Lower lobe of right lung (tissue), 2 donors: ENCODE data around the gene THOP1. TPM values are rescaled to one million over a fixed set of nuclear protein-coding genes. Genes with fewer than 3 reads are reported as not detected.

Experiments used
- ATAC-seq, 2 donors: fragments of 200-7000 bp; cut with Tn5 transposase; one replicate each; pipeline ENCODE4 v1.9.1; 2020 to 2022; ENCODE audit warnings: mild to moderate bottlenecking in 2 of 2, moderate library complexity in 2 of 2
- DNase-seq: peaks from one replicate; pipeline ENCODE4 v3.0.0-alpha.2; 2020
- H3K27ac ChIP-seq: fragments of 200-600 bp; one replicate; pipeline ENCODE4 v1.8.0; 2022
- H3K27me3 ChIP-seq: fragments of 200-600 bp; one replicate; pipeline ENCODE4 v1.8.0; 2022; ENCODE audit warnings: low read depth
- H3K36me3 ChIP-seq: fragments of 200-600 bp; one replicate; pipeline ENCODE4 v1.8.0; 2022; ENCODE audit warnings: mild to moderate bottlenecking
- H3K4me1 ChIP-seq: fragments of 200-600 bp; one replicate; pipeline ENCODE4 v1.8.0; 2022
- H3K4me3 ChIP-seq: fragments of 200-600 bp; one replicate; pipeline ENCODE4 v1.8.0; 2022; ENCODE audit warnings: mild to moderate bottlenecking
- H3K9me3 ChIP-seq: fragments of 200-600 bp; one replicate; pipeline ENCODE4 v1.8.0; 2022
- intact Hi-C: fragments of 100-400 bp; cut with DNase I; formaldehyde crosslinking; loops from one replicate; pipeline ENCODE4 v1.11.0; 2022
- total RNA-seq: library from RNA; stranded (reverse); fragmentation: NEBNext Ultra II Directional; extraction: Animal tissue kit (Norgen Biotek cat#: 25700); gene quantifications from one replicate; pipeline ENCODE4 v1.2.1, GENCODE V29; 2021
- TF ChIP-seq, protein P1 (sequence below): fragments of 200-600 bp; IDR thresholded peaks from one replicate; pipeline ENCODE4 v1.8.0; 2022; ENCODE audit warnings: antibody characterized with exemption, mild to moderate bottlenecking
- donor health status: DM: no; HTN: yes; CAD: no; lungs with severe emphysema.

Gene THOP1
- total RNA-seq, 1 donor from 2014 or later: 34.9 TPM

DNA sequence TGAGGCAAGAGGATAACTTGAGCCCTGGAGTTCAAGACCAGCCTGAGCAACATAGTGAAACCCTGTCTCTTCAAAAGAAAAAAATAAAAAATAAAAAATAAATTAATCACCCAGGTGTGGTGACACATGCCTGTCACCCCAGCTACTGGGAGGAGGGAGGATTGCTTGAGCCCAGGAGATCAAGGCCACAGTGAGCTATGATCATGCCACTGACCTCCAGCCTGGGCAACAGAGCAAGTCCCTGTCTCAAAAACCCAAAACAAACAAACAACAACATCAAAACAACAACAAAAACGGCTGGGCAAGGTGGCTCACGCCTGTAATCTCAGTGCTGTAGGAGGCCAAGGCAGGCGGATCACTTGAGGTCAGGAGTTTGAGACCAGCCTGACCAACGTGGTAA lies 41.2 kb upstream of the THOP1 start:
- DNase-seq (no peak), ATAC-seq (no peak)
- TF ChIP-seq, protein P1, sequence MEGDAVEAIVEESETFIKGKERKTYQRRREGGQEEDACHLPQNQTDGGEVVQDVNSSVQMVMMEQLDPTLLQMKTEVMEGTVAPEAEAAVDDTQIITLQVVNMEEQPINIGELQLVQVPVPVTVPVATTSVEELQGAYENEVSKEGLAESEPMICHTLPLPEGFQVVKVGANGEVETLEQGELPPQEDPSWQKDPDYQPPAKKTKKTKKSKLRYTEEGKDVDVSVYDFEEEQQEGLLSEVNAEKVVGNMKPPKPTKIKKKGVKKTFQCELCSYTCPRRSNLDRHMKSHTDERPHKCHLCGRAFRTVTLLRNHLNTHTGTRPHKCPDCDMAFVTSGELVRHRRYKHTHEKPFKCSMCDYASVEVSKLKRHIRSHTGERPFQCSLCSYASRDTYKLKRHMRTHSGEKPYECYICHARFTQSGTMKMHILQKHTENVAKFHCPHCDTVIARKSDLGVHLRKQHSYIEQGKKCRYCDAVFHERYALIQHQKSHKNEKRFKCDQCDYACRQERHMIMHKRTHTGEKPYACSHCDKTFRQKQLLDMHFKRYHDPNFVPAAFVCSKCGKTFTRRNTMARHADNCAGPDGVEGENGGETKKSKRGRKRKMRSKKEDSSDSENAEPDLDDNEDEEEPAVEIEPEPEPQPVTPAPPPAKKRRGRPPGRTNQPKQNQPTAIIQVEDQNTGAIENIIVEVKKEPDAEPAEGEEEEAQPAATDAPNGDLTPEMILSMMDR: no peak
- intact Hi-C loops: no loop called here
- Histone ChIP-seq H3K27me3 (no peaks in the 10 kb centered on the region), H3K27ac (no peak overlapping the region), H3K4me3 (no peak overlapping the region), H3K36me3 (no peaks in the 10 kb centered on the region), H3K4me1 (peaks cover 4% of the 10 kb centered on the region), H3K9me3 (no peaks in the 10 kb centered on the region)

DNA sequence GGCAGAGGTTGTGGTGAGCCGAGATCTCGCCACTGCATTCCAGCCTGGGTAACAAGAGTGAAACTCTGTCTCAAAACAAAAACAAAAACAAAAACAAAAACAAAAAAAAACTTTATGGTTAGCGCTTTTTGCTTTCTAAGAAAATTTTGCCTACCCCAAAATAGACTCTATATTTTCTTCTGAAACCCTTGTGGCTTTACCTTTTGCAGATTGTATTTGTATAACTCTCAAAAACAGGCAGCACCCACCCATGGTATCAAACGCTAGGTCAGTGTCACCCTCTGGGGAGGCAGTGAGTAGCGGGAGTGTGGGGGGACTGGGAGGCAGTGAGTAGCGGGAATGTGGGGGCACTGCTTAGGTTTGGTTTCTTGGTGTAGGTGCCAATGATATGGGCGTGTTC lies 38.0 kb upstream of the THOP1 start:
- intact Hi-C loops: no loop called here
- Histone ChIP-seq H3K9me3 (no peaks in the 10 kb centered on the region), H3K27ac (no peak overlapping the region), H3K27me3 (no peaks in the 10 kb centered on the region), H3K4me3 (no peak overlapping the region), H3K4me1 (no peaks in the 10 kb centered on the region), H3K36me3 (no peaks in the 10 kb centered on the region)
- DNase-seq: no peak
- ATAC-seq: no peak
- TF ChIP-seq, protein P1: no peak

DNA sequence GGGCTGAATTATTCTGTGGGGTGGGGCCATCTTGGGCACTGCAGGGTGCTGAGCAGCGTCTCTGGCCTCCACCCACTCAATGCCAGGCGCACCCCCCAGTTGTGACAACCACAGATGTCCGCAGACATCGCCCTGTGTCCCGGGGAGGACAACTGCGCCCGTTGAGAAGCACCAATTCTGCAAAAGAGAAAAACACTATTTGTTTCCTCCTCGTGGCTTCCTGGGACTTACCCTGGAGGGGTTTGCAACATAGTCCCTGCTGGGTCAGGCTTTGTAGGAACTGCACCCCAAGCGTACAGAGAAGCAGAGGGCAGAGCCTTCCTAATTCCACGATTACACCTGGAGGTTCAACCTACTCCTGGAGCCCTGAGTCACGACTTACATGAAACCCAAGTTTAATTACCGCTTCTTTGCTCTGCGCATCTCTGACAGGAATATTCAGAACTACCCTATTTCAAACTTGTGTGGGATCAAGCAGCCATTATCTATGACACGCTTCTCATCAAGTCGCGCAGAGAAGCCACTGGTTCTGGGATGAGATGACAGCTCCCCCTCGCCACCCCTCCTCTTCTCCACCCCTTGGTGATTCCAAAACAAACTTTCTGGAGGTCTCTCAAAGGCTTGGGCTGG lies 34.4 kb upstream of the THOP1 start:
- Histone ChIP-seq H3K4me3 (no peak overlapping the region), H3K36me3 (peaks cover 30% of the 10 kb centered on the region), H3K9me3 (no peaks in the 10 kb centered on the region), H3K27me3 (no peaks in the 10 kb centered on the region), H3K4me1 (no peaks in the 10 kb centered on the region), H3K27ac (no peak overlapping the region)
- TF ChIP-seq, protein P1: no peak
- DNase-seq: no peak
- ATAC-seq: no peak
- intact Hi-C loops: no loop called here

DNA sequence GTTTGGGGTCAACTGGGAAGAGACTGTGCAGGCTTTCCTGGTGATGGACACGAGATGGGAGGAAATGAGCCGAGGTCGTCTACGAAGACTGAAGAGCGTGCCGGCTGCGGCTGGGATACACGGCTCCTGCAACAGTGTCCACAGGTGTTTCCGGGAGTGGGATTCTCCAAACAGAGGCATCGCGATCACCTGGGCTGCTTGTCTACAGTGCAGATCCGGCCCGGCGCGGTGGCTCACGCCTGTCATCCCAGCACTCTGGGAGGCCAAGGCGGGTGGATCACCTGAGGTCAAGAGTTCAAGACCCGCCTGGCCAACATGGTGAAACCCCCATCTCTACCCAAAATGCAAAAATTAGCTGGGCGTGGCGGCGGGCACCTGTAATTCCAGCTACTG lies 33.9 kb upstream of the THOP1 start:
- Histone ChIP-seq H3K27me3 (no peaks in the 10 kb centered on the region), H3K27ac (no peak overlapping the region), H3K36me3 (peaks cover 35% of the 10 kb centered on the region), H3K4me3 (no peak overlapping the region), H3K9me3 (no peaks in the 10 kb centered on the region), H3K4me1 (no peaks in the 10 kb centered on the region)
- intact Hi-C loops: no loop called here
- DNase-seq (no peak), ATAC-seq (no peak)
- TF ChIP-seq, protein P1: no peak

DNA sequence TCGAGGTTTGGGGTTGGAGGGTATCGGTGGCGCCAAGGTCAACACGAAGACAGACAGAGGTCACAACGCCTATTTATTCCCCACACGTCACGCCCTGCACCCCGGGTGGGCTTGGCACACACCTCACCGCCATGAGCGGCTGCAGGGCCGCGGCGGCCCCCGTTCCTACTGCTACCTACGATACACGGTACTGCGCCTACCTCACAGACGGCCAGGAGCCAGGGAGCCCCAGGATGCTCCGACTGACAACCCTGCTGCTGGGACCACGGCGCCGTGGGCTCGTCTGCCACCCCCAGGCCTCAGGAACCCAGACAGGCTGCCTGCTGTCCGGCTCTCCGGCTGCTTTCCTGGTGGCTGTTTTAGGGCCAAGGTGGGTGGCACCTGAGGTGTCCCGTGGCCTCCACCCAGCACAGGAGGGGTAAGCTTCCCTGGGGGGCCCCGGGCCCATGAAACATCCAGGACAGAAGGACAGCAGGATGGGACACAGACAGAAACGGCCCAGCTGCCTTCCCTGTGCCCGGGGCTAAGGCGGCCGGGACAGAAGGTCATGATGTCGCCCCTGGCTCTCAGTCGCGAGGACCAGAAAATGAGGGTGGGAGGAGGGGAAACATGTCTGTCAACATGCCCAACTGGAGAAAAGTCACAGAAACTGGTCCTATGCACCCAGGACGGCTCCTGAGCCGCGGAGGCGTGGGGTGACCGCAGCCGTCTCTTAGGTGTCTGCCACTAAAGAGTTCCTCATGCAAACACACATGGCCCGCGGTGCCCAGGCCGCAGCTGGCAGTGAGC lies 30.4 kb upstream of the THOP1 start:
- H3K9me3 ChIP-seq: no peaks in the 10 kb centered on the region
- H3K27me3 ChIP-seq: no peaks in the 10 kb centered on the region
- DNase-seq (no peak), ATAC-seq (peak in 1 of 2 donors; percentile 24)
- intact Hi-C loops: no loop called here
- no peaks in the 10 kb centered on the region for H3K4me1 ChIP-seq
- TF ChIP-seq, protein P1: no peak
- H3K27ac ChIP-seq: no peak overlapping the region
- H3K36me3 ChIP-seq: peaks cover 66% of the 10 kb centered on the region
- H3K4me3 ChIP-seq: no peak overlapping the region
